Astrocyte of the cerebellum (primary cell): ENCODE results near the gene SH3PXD2B.

Source experiments
- DNase-seq: peaks from one replicate; pipeline ENCODE4 v3.0.0-alpha.2; 2011; ENCODE audit warnings: low read depth
- H3K4me3 ChIP-seq: 2 replicates; pipeline ENCODE4 v1.5.1; 2011; ENCODE audit warnings: mild to moderate bottlenecking, low read depth, low read length, moderate library complexity
- CTCF ChIP-seq: IDR thresholded peaks from 2 replicates; pipeline ENCODE4 v1.5.1; 2012; ENCODE audit warnings: low read length, low read depth, moderate library complexity, mild to moderate bottlenecking; ENCODE audit errors: missing control alignments
- in situ Hi-C: cut with HindIII; loops from 2 replicates; pipeline ENCODE4 v1.10.0; 2017; ENCODE audit warnings: low sequenced_read_pairs

Gene SH3PXD2B

GRCh38 chr5:172312286-172312685 is 142.0 kb downstream of the SH3PXD2B start:
- H3K4me3 ChIP-seq: no peak overlapping the region
- in situ Hi-C loops: no loop called here
- TF ChIP-seq CTCF: no peak
- peak; percentile 44 for DNase-seq

GRCh38 chr5:172311605-172312004 is 142.7 kb downstream of the SH3PXD2B start:
- no peak for TF ChIP-seq CTCF
- in situ Hi-C loops: no loop called here
- H3K4me3 ChIP-seq: no peak overlapping the region
- peak; percentile 85 for DNase-seq

GRCh38 chr5:172311026-172311425 is 143.3 kb downstream of the SH3PXD2B start:
- no peak overlapping the region for H3K4me3 ChIP-seq
- in situ Hi-C loops: no loop called here
- DNase-seq: no peak
- TF ChIP-seq CTCF: no peak

- in situ Hi-C loops: no loop called here
- no peak overlapping the region for H3K4me3 ChIP-seq
- no peak for DNase-seq
- no peak for TF ChIP-seq CTCF
Observed at GRCh38 chr5:172305380-172305779, 148.9 kb downstream of the SH3PXD2B start.

GRCh38 chr5:172303572-172304335 is 150.6 kb downstream of the SH3PXD2B start:
- TF ChIP-seq CTCF: no peak
- in situ Hi-C loops: no loop called here
- no peak for DNase-seq

GRCh38 chr5:172303162-172303561 is 151.2 kb downstream of the SH3PXD2B start:
- no peak overlapping the region for H3K4me3 ChIP-seq
- TF ChIP-seq CTCF: no peak
- no peak for DNase-seq
- in situ Hi-C loops: no loop called here

More at GRCh38 chr5:172303572-172304335, 150.6 kb downstream of the SH3PXD2B start:
- no peak overlapping the region for H3K4me3 ChIP-seq
